Ishikawa (cell line): ENCODE results near the gene CHCHD3.

Experiments
- EP300 ChIP-seq: IDR thresholded peaks from 2 replicates; pipeline ENCODE4 v1.6.1; 2012; ENCODE audit warnings: borderline replicate concordance
- MAX ChIP-seq: IDR thresholded peaks from 2 replicates; pipeline ENCODE4 v1.6.1; 2012
- NFIC ChIP-seq: IDR thresholded peaks from 2 replicates; pipeline ENCODE4 v1.6.1; 2012
- RAD21 ChIP-seq: IDR thresholded peaks from 2 replicates; pipeline ENCODE4 v1.6.1; 2012; ENCODE audit warnings: low read depth
- REST ChIP-seq: IDR thresholded peaks from 2 replicates; pipeline ENCODE4 v1.6.1; 2012; ENCODE audit warnings: low read depth, mild to moderate bottlenecking
- TAF1 ChIP-seq: IDR thresholded peaks from 2 replicates; pipeline ENCODE4 v1.6.1; 2012; ENCODE audit warnings: low read depth, mild to moderate bottlenecking
- TCF12 ChIP-seq: IDR thresholded peaks from 2 replicates; pipeline ENCODE4 v1.6.1; 2012; ENCODE audit warnings: low read depth
- TEAD4 ChIP-seq: IDR thresholded peaks from 2 replicates; pipeline ENCODE4 v1.6.1; 2012
- YY1 ChIP-seq: IDR thresholded peaks from 2 replicates; pipeline ENCODE4 v1.6.1; 2012; ENCODE audit warnings: low read depth
- ZBTB7A ChIP-seq: IDR thresholded peaks from 2 replicates; pipeline ENCODE4 v1.6.1; 2012; ENCODE audit warnings: low read depth

GRCh38 chr7:132972745-132973144, 109.1 kb downstream of the CHCHD3 start:
- TF ChIP-seq EP300 (no peak), ZBTB7A (no peak), MAX (no peak), REST (no peak), NFIC (no peak), TCF12 (no peak), TAF1 (no peak), TEAD4 (no peak), YY1 (no peak), RAD21 (no peak)
